Fibroblast of skin of right biceps (primary cell): ENCODE data around the gene EFHD1.
"Not testable (repeated sequence)": the region's sequence is repeated elsewhere in the genome, so short reads cannot be mapped to it uniquely, and the experiment has no call there.

Experiments
- DNase-seq: peaks from one replicate; pipeline ENCODE4 v3.0.0-alpha.2; 2013

The EFHD1 gene

DNA sequence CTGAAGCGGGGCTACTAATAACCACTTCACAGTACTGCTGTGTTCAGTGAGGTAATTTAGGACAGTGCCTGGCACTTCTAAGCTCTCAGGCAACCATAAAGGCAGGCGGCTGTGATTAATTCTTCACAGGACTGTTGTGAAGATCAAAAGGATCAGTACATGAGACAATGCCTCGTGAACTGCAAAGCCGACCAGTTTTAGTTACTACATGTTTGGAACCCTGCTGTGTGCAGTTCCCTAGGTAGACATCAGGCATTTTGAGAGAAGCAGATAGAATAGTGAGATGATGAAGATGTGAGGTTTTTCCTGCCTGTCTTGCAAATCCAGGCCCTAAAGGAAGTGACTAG, 19.1 kb downstream of the EFHD1 start:
- DNase-seq, result peak; percentile 4

DNA sequence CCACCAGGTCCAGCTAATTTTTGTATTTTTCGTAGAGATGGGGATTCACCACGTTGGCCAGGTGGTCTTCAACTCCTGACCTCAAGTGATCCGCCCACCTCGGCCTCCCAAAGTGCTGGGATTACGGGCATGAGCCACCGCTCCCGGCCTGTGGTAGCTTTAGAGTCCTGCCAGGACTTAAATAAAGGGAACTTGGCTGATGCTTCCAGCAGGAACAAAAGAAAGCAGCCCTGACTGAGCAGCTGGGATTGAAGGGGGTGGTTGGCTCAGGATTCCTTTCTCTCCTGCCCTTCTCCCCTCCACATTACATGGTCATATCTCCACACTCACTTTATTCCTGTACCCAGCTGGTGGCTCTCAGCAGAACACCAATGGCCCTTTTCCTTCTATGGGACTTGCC, 20.0 kb downstream of the EFHD1 start:
- no peak for DNase-seq

GRCh38 chr2:232655392-232655791, 22.0 kb downstream of the EFHD1 start:
- DNase-seq, result no peak

GRCh38 chr2:232658217-232658785, 24.9 kb downstream of the EFHD1 start:
- DNase-seq, result no peak

- DNase-seq, result no peak
Measured at GRCh38 chr2:232659359-232659758, 26.0 kb downstream of the EFHD1 start.

DNA sequence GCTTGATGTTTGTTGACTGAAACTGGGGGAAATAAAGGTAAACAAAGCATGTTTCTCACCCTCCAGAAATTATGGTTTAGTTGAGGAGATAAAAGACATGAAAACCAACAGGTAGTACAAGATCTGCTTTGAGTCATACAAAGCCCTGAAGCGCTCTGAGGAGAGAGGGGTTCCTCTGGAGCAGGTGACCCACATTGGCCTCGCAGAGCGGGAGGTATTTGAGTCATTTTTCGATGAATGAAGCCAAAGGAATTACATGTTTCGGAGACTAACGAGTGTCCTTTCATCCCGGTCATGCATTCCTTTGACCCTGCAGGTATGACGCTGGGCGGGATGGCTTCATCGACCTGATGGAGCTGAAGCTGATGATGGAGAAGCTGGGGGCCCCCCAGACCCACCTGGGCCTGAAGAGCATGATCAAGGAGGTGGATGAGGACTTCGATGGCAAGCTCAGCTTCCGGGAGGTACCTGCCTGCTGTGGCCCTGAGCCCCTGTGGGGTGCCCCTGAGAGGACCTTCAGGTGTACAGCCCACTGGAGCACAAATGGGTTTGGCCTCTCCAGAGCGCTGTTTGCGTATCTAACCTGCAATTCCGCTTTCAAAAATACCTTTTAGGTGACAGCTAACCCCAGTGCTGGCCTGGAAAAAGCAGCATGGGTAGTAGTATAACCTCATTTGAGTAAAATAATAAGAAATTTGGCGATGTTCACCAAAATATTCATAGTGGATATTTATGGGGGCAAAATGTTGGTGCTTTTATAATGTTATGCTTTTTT, 29.3 kb downstream of the EFHD1 start:
- no peak for DNase-seq

DNA sequence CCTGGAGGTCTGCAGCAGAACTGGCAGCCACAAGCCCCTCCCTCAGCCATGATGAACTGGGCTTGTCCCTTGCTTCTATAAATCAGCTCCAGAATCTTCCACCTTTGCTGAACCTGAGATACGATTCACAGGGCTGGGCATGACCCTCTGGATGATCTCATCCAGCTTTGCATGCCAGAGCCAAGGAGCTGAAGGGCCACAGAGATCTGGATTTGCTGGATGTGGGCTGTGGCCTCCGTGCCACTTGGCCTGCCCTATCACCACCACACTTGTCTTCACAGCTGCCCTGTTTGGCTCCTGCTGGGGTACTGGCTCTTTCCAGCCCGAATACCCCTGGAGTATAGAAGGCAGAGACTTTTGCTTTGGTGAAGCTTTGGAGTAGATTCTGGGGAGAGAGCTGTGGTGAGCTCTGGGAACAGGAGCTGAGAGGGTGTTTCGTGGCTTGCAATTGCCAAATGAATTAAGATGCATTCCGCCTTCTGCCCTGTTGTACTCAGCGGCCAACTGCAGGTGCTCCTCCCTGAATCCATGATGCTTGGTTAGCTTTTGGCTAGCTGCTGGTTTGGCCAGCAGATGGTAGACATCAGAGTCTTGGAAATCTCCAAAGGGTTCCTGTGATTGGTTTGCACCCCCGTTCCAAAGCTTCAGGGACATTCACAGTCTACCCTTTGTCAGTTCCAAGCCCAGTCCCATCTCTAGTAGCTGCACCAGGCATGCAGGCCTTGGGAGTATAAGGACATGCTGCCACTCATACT, 32.8 kb downstream of the EFHD1 start:
- no peak for DNase-seq

DNA sequence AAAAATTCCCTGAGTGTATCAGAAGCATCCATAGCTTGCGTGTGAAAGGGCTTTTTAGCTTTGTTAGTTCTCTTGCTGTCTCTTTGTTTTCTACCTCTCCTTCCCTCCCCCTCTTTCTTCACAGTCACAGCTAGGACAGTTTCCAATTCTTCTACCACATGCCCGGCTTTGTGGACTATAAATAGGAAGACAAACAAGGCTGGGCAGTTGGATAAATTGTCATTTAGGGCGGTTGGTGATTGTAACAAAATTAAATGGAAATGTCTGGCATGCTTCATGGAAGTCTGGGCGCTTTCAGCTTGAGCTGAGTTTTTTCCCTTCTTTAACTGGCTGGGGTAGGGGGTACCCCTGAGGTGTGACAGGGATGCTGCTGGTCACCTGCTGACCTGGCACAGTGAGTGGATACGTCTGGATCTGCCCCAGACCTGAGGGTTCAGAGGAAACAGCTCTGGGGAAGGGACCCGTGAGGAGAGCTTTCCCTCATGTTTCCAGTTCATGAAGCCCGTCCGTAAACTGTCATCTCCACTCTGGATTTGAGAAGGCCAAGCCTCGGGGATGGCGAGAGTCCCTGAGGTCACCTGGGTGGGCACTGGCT, 34.7 kb downstream of the EFHD1 start:
- no peak for DNase-seq

GRCh38 chr2:232668805-232669444, 35.5 kb downstream of the EFHD1 start:
- DNase-seq, result peak; percentile 11

GRCh38 chr2:232672588-232672987, 39.2 kb downstream of the EFHD1 start:
- no peak for DNase-seq

- no peak for DNase-seq
Measured at GRCh38 chr2:232674491-232674890, 41.1 kb downstream of the EFHD1 start.

GRCh38 chr2:232675381-232675780, 42.0 kb downstream of the EFHD1 start:
- DNase-seq, result no peak

DNA sequence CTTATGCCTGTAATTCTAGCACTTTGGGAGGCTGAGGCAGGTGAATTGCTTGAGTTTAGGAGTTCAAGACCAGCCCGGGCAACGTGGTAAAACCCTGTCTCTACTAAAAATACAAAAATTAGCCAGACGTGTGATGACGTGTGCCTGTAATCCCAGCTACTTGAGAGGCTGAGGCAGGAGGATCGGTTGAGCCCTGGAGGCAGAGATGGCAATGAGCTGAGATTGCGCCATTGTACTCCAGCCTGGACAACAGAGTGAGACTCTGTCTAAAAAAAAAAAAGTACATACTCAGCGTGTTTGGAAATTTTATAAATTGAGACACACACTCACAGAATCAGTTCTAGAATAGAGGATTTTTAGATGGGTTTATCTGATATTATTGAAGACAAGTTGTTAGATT, 46.6 kb downstream of the EFHD1 start:
- DNase-seq, result no peak

DNA sequence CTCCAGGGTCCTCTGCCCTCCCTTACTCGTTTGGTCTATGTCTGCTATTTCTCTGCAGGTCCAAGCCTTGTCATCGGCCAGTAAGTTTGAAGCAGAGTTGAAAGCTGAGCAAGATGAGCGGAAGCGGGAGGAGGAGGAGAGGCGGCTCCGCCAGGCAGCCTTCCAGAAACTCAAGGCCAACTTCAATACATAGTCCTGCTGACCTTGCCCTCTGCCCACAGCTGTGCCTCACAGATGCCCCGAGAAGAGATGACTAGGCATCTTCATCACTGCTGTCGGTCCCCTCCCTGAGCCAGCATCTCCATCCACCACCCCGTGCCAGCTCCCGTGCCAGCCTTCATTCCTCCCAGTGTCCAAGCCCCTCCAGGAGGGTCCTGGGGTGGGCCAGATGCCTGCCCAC, 48.1 kb downstream of the EFHD1 start:
- no peak for DNase-seq

DNA sequence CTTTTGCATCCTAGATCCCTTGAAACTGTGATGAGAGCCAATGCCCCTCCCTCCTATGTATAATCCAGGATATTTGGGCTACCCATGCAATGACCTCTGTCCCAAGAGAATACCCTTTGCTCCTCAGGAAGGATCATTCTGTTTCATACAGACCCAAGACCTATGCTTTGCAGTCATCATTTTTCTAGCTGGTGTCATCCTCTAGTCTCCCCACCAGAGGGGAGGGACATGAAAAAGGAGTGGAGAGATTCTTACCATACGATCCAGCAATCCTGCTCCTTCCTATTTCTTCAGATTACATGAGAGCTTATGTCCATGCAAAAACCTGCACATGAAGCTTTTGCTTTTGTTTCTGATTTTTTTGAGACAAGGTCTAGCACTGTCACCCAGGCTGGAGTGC, 50.0 kb downstream of the EFHD1 start:
- no peak for DNase-seq

DNA sequence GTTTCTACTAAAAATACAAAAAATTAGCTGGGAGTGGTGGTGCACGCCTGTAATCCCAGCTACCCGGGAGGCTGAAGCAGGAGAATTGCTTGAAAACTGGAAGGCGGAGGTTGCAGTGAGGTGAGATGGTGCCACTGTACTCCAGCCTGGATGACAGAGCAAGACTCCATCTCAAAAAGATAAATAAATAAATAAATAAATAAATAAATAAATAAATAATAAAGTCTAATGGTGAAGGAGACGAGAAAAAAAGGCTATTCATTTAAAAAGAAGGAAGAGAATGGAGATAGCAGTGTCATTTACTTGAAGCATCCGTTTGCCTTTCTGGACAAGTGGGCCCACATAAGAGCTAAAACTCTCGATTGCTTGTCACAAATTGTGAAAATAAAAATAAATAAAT, 52.0 kb downstream of the EFHD1 start:
- not testable (repeated sequence) for DNase-seq

GRCh38 chr2:232687382-232688160, 54.2 kb downstream of the EFHD1 start:
- no peak for DNase-seq

DNA sequence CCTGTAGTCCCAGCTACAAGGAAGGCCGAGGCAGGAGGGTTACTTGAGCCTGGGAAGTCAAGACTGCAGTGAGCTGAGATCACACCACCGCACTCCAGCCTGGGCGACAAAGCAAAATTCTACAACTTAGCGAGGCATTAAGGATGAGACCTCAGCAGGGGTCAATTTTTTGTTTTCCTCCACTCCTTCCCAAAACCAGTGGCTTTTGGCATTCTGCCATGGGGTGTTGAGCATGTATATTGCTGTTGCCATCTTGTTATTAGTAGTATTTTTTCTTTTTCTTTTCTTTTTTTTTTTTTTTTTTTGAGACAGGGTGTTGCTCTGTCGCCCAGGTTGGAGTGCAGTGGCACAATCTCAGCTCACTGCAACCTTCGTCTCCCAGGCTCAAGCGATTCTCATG, 54.8 kb downstream of the EFHD1 start:
- DNase-seq, result no peak

DNA sequence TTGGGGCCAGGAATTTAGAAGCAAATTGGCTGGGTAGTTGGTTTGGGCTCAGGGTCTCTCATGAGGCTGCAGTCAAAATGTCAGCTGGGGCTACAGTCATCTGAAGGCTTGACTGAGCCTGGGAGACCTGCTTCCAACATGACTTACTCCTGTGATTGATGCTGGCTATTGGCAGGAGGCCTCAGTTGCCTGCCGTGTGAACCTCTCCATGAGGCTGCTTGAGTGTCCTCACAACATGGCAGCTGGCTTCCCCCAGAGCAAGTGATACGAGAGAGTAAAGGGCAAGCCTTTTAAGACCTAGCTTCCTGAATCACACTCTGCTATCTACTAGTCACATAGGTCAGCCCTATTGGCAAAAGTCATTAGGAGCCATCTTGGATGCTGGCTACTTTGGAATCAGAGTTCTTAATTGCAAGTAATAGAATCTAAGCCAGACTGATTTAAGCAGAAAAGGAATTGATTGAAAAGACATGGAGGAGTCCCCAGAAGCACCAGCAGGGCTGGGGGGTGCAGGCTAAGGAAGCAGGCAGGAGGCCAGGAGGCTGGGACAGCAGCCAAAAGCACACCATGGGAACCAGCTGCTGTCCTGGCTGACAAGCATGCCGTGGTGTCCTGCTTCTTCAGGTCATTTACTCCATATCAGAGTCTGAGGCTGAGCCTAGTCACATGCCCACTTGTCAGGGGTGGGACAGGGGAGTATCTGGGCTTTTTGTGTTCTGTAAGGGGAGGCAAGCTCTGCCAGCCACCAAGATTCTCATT, 55.9 kb downstream of the EFHD1 start:
- peak; percentile 28 for DNase-seq

DNA sequence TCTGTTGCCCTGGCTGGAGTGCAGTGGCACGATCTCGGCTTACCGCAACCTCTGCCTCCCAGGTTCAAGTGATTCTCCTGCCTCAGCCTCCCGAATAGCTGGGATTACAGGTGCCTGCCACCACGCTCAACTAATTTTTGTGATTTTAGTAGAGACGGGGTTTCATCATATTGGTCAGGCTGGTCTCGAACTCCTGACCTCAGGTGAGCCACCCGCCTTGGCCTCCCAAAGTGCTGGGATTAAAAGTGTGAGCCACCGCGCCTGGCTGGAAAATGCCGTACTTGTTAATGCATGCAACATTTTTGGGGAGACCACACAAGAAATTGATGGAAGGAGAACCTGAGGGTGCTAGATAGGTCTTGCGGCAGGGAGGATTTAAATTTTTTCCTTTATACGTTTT, 57.7 kb downstream of the EFHD1 start:
- not testable (repeated sequence) for DNase-seq

DNA sequence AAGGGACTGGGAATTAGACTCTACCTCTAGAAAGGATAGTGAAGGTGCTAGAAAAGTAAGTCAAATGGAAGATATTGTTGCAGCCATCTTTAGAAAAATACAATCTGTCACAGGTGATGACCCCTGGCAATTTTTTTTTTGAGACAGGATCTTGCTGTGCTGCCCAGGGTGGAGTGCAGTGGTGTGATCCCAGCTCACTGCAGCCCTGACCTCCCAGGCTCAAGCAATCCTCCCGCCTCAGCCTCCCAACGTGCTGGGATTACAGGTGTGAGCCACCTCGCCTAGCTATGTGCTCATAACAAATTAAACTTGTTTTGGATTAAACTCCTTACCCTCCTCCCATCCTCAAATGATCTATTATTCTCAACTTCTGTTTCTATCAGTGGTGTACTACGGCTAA, 59.9 kb downstream of the EFHD1 start:
- DNase-seq, result no peak

DNA sequence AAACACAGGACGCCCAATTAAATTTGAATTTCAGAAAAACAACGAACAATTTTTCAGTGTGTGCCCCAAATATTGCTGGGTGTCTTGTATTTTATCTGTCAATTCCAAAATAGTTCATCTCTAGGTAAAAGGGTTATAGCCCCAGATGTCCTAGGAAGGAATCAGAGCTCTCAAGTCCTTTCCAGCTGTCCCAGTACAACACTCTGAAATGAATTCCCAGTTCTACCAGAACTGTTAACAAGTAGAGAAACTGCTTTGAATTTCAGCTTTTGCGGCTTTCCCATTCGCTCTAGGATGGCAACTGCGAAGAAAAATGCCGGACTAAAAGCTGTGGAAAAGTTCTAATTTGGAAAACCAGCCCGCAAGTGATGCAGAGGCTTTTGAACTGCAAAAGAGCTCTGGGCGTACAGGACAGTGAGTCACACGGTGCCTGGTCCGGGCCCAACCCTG, 63.2 kb downstream of the EFHD1 start:
- DNase-seq, result no peak
